GM23248 (cell line): ENCODE results near the gene TALDO1.

Source experiments
- EZH2 ChIP-seq: fragments of 200-600 bp; sonication (generic); IDR thresholded peaks from 2 replicates; pipeline ENCODE4 v1.6.1; 2018; ENCODE audit warnings: antibody characterized with exemption, mild to moderate bottlenecking; ENCODE audit not compliant: insufficient read depth, poor library complexity, severe bottlenecking
- EZH2phosphoT487 ChIP-seq: fragments of 200-600 bp; sonication (generic); IDR thresholded peaks from 2 replicates; pipeline ENCODE4 v1.6.1; 2018; ENCODE audit warnings: antibody characterized with exemption, moderate library complexity, mild to moderate bottlenecking, low read depth; ENCODE audit not compliant: insufficient read depth

- TF ChIP-seq EZH2phosphoT487 = no peak
- TF ChIP-seq EZH2 = no peak
These were observed 64.4 kb downstream of the TALDO1 start for GRCh38 chr11:811446-812245.
